ENCODE measurements around the gene ZSCAN9. TPM values are rescaled to one million over a fixed set of nuclear protein-coding genes. Genes with fewer than 3 reads are reported as not detected.

The ZSCAN9 gene
- total and polyA plus RNA-seq, 2 of the 13 experiments (the other 11 are each of a cell fraction or from before 2014, with no cell fraction given), result 14.6 to 17.8 TPM

DNA sequence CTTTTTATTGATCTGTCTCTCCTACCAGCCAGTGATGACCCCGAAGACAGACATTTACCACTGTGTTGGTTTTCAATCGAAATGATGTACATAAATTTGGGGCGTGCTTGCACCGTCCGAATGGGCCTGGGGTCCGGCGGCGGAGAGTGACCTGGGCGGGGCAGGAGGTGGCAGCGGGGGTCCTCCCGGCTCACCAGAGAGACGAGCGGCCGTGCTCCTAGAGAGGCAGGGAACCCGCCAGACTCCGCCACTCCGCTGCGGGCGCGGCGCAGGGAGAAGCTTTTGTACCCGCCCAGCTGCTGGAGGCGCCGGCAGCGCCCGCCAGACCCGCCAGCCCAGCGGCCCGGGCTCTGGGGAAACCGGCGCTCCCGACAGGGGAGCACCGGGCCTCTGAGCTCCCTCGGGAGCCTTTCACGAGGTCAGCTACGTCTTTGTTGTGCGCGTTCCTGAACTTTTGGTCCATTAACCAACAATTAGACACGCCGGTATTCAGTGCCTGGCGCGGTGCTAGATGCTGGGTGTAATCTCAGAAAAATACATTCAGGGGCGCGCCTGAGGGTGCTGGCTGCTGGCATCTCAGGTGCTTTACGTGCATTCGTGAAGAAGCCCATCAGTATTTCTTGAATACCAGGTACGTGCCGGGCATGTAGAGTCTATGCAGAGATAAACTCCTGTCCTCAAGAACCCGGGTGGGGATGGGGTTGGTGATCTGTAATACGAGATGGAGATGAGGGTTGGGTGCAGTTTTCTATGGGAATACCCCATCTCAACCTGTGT lies 56.4 kb downstream of the ZSCAN9 start, which contains the start of gene PGBD1 (continued):
- TF ChIP-seq, protein P1, sequence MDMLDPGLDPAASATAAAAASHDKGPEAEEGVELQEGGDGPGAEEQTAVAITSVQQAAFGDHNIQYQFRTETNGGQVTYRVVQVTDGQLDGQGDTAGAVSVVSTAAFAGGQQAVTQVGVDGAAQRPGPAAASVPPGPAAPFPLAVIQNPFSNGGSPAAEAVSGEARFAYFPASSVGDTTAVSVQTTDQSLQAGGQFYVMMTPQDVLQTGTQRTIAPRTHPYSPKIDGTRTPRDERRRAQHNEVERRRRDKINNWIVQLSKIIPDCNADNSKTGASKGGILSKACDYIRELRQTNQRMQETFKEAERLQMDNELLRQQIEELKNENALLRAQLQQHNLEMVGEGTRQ (IDR thresholded peaks at IDR 0.05; ENCODE audit: low read depth, low read length), result no peak
- TF ChIP-seq, protein P1 (CRISPR knock-in tag; IDR thresholded peaks at IDR 0.05; ENCODE audit: borderline replicate concordance), result no peak
- TF ChIP-seq ZNF660 (CRISPR knock-in tag; IDR thresholded peaks at IDR 0.05; ENCODE audit: borderline replicate concordance, low read depth) (no peak), ZBTB7B (CRISPR knock-in tag; IDR thresholded peaks at IDR 0.05) (peak; percentile 89), XRCC5 (optimal IDR thresholded peaks at IDR 0.05; ENCODE audit: low read length) (peak; percentile 61), ZNF615 (CRISPR knock-in tag; IDR thresholded peaks at IDR 0.05; ENCODE audit: borderline replicate concordance) (no peak), ZNF562 (CRISPR knock-in tag; IDR thresholded peaks at IDR 0.05; ENCODE audit: borderline replicate concordance) (no peak), RFX3 (CRISPR knock-in tag; IDR thresholded peaks at IDR 0.05) (no peak), UBTF (CRISPR knock-in tag; IDR thresholded peaks at IDR 0.05) (peak; percentile 96), MIER2 (CRISPR knock-in tag; IDR thresholded peaks at IDR 0.05) (0 out of 2 replicates have a peak, but pooled peaks have one; percentile 43), ATF1 (CRISPR knock-in tag; IDR thresholded peaks at IDR 0.05) (no peak), ZNF317 (CRISPR knock-in tag; IDR thresholded peaks at IDR 0.05) (no peak), ZNF333 (CRISPR knock-in tag; IDR thresholded peaks at IDR 0.05; ENCODE audit: borderline replicate concordance) (0 out of 2 replicates have a peak, but pooled peaks have one; percentile 58), RBAK (CRISPR knock-in tag; IDR thresholded peaks at IDR 0.05) (no peak), SUZ12 (IDR thresholded peaks at IDR 0.05; ENCODE audit: low read depth, low read length) (no peak)
- TF ChIP-seq, protein P2, sequence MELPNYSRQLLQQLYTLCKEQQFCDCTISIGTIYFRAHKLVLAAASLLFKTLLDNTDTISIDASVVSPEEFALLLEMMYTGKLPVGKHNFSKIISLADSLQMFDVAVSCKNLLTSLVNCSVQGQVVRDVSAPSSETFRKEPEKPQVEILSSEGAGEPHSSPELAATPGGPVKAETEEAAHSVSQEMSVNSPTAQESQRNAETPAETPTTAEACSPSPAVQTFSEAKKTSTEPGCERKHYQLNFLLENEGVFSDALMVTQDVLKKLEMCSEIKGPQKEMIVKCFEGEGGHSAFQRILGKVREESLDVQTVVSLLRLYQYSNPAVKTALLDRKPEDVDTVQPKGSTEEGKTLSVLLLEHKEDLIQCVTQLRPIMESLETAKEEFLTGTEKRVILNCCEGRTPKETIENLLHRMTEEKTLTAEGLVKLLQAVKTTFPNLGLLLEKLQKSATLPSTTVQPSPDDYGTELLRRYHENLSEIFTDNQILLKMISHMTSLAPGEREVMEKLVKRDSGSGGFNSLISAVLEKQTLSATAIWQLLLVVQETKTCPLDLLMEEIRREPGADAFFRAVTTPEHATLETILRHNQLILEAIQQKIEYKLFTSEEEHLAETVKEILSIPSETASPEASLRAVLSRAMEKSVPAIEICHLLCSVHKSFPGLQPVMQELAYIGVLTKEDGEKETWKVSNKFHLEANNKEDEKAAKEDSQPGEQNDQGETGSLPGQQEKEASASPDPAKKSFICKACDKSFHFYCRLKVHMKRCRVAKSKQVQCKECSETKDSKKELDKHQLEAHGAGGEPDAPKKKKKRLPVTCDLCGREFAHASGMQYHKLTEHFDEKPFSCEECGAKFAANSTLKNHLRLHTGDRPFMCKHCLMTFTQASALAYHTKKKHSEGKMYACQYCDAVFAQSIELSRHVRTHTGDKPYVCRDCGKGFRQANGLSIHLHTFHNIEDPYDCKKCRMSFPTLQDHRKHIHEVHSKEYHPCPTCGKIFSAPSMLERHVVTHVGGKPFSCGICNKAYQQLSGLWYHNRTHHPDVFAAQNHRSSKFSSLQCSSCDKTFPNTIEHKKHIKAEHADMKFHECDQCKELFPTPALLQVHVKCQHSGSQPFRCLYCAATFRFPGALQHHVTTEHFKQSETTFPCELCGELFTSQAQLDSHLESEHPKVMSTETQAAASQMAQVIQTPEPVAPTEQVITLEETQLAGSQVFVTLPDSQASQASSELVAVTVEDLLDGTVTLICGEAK (IDR thresholded peaks at IDR 0.05), result no peak
- TF ChIP-seq, protein P2 (CRISPR knock-in tag; IDR thresholded peaks at IDR 0.05), result peak; percentile 48; the same call in 1 of the 2 replicates
